OCI-M2 (cell line): ENCODE data around the gene MTTP.

Experiments used
- DNase-seq: peaks from one replicate; lab custom pipeline; 2025; ENCODE audit not compliant: unreplicated experiment; lab: John Stamatoyannopoulos, UW

MTTP gene

GRCh38 chr4:99637174-99637573, 62.5 kb downstream of the MTTP start:
- DNase-seq = no peak

GRCh38 chr4:99640676-99641075, 66.1 kb downstream of the MTTP start:
- no peak for DNase-seq

DNA sequence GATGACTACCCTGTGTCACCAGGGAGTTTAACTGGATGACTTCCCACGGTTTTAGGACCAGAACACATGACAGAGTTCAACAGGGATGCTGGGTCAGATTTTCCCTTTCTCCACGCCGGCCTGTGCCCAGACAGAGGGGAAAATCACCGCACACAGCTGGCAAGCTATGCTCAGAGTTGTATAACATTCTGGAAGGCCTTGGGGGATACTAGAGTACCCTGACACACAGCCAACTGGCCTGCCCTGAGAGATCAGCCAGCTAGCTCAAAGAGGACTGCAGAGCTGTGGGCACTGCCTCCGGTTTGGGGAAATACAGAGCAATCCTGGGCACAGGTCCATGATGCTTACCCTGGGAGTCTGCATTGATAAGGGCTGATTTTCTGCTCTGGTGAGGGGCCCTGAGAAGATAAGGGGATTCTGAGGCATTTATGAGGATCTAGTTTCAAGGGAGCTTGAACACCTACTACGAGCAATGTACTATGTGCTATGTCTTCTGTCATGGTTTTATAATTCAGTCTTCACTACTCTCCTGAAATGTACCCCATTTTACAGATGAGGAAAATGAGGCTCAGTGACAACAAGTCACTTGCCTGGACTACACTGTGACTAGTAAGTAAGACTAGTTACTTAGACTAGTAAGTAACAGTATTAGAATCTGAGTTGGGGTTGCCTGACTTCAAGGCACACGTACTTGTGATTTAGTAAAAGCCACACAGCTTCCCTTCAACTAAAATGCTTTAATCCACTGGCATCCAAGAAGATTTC, 68.3 kb downstream of the MTTP start:
- DNase-seq = no peak

- no peak for DNase-seq
These were observed 69.8 kb downstream of the MTTP start for GRCh38 chr4:99644453-99644852.

- DNase-seq = no peak
These were observed 70.4 kb downstream of the MTTP start for GRCh38 chr4:99645036-99645435.

DNA sequence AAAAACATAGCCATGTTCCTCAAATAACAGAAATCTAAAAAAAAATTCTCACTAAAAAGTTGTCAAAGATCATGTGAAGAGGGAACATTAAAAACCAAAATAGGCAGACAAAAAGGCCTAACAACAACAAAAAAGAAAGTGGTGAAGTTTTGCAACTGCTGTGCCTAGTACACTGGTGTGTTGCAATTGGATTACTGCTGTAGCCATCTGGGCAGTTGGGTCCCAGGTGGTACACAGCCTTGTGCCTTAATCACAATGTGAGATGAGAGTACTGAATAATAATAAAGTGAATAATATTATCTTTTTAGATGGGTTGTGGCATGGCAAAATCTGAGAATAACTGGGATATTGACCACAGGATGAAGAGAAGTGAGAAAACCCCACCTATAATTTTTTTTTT, 71.0 kb downstream of the MTTP start:
- DNase-seq = no peak

DNA sequence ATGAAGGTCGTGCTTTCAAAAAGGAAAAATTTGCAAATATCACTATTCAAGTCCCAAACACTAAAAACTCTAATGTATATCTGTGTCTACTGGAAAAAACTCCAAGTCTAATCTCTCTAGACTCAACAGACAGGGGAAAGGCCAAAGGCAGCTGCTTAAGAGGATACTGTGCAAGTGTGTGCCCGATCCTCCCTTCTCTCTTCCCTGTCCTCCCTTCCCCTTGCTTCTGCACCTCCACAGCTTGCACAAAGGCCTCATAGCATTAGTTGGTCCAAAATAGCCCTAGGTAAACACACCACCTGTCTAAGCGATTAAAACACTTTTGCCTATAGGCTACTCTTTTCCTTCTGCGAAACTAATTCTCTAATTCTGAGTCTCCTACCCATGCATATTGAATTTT, 72.4 kb downstream of the MTTP start:
- DNase-seq = no peak

- no peak for DNase-seq
These were observed 73.7 kb downstream of the MTTP start for GRCh38 chr4:99648321-99648720.

GRCh38 chr4:99649208-99649607, 74.6 kb downstream of the MTTP start:
- no peak for DNase-seq

DNA sequence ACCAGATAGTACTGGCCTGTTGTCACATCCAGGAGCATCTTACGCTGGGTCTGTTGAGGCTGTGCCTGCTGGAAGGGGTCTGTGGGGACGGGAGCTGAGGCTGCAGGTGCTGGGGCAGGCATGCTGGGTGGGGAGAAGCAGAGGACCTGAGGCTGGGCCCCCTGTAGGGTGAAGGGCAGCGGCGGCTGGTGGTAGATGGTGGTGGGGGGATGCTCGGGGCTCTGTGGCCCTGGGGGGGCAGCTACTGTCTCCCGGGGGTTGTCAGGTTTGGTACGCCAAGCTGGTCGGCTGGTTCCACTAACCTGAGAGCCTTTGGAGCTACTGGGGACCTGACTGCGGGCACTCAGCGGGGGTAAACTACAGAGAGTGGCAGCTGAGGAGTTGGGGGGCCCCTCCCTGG, 75.2 kb downstream of the MTTP start:
- no peak for DNase-seq

GRCh38 chr4:99651016-99651769, 76.6 kb downstream of the MTTP start:
- DNase-seq = no peak

- DNase-seq = no peak
These were observed 77.3 kb downstream of the MTTP start for GRCh38 chr4:99651811-99652485.

GRCh38 chr4:99652596-99653436, 78.2 kb downstream of the MTTP start:
- no peak for DNase-seq

GRCh38 chr4:99653916-99654315, 79.3 kb downstream of the MTTP start:
- DNase-seq = no peak

GRCh38 chr4:99654361-99654761, 79.7 kb downstream of the MTTP start:
- DNase-seq = no peak

- no peak for DNase-seq
These were observed 80.9 kb downstream of the MTTP start for GRCh38 chr4:99655308-99656081.

GRCh38 chr4:99657798-99658197, 83.2 kb downstream of the MTTP start, which contains the start of gene C4orf54:
C4orf54 (minus strand) TSS chr4:99657828; CDS start chr4:99654648, 3,180 bp downstream.
- no peak for DNase-seq

GRCh38 chr4:99658666-99659065, 84.0 kb downstream of the MTTP start:
- no peak for DNase-seq

DNA sequence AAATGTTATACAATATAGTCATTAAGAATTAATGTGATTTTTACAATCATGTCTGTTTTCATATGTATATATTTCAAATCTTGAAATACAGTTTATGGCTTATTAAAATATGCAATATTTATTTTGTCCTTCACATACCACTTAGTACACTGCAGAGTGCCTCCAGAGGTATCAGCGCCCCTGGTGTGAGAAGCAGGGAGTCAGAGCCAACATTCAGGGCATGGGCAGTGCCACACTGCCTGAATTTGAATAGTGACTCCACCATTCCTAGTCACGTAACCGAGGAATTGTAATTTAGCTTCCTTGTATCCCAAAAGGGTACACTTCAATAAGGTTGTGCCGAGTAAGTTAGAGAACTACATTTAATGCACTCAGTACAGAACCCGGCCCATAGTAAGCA, 87.3 kb downstream of the MTTP start:
- no peak for DNase-seq

- no peak for DNase-seq
These were observed 90.1 kb downstream of the MTTP start for GRCh38 chr4:99664716-99665115.
